ENCODE data around the gene LAMB4. TPM values are rescaled to one million over a fixed set of nuclear protein-coding genes. Genes with fewer than 3 reads are reported as not detected.

LAMB4 gene
- polyA plus RNA-seq, 1 experiment, result 0.33 TPM

- no peaks in the 10 kb centered on the region for H3K27me3 ChIP-seq (ENCODE audit: control insufficient read depth, insufficient read depth, low read length)
- H3K9me3 ChIP-seq (ENCODE audit: control insufficient read depth, insufficient read depth, low read length), result peaks cover 7% of the 10 kb centered on the region; the same call in 1 of the 2 replicates
- H3K4me3 ChIP-seq (ENCODE audit: low read depth, low read length), result no peak overlapping the region
- H3K27ac ChIP-seq (ENCODE audit: low read depth, low read length), result no peak overlapping the region
- POLR2A ChIA-PET, result no interaction called here
- no peak for DNase-seq (ENCODE audit: low read depth, low spot score)
- TF ChIP-seq, protein P1, sequence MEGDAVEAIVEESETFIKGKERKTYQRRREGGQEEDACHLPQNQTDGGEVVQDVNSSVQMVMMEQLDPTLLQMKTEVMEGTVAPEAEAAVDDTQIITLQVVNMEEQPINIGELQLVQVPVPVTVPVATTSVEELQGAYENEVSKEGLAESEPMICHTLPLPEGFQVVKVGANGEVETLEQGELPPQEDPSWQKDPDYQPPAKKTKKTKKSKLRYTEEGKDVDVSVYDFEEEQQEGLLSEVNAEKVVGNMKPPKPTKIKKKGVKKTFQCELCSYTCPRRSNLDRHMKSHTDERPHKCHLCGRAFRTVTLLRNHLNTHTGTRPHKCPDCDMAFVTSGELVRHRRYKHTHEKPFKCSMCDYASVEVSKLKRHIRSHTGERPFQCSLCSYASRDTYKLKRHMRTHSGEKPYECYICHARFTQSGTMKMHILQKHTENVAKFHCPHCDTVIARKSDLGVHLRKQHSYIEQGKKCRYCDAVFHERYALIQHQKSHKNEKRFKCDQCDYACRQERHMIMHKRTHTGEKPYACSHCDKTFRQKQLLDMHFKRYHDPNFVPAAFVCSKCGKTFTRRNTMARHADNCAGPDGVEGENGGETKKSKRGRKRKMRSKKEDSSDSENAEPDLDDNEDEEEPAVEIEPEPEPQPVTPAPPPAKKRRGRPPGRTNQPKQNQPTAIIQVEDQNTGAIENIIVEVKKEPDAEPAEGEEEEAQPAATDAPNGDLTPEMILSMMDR (IDR thresholded peaks at IDR 0.05; ENCODE audit: low read depth, low read length), result no peak
- CTCF ChIA-PET, result interaction anchor here (3.0 kb wide), 1 partner anchor 148 kb away, joined by 17 read pairs; no protein-coding TSS in a partner anchor
Observed at GRCh38 chr7:107998150-107998549, 132.0 kb downstream of the LAMB4 start.

DNA sequence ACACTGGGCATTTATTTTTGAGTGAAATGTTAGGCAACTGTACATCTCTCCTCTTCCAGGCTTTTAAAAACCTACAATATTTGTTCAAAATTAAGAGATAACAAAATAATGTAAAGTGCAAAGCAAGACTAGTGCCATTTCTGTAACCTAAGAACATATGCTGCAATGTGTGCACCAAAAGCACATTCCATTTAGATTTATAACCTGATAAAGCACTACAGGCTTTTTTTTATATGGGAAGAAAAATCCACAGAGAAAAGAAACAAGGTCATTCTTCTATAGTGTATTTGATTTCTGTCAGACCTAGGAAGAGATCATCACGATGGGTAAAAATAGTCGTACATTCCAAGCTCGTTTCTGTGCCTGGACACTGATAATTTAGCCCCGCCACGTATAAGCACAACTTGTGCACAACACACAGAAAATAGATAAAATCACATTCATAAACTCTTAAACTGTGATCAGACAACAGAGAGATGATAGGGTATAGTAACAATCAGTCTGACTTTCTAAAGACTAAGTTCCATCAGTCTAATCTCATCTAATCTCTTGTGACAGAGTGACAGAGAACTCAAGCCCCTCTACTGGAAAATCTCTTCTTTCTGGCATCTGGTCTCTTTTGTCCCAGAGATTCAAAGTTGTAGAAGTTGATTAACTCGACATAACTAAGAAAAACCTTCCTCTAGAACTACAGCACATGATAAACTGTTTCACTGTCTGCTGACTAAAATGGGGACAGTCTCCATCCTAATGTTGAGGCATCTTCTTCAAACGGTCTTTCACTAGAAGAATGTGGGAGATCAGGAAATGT, 133.9 kb downstream of the LAMB4 start:
- POLR2A ChIA-PET, result interaction anchor here (0.9 to 1.4 kb wide), 4 partner anchors 38 to 150 kb away, joined by 3 to 14 read pairs (median 8); no protein-coding TSS in a partner anchor
- TF ChIP-seq, protein P1 (IDR thresholded peaks at IDR 0.05; ENCODE audit: low read depth, low read length), result no peak
- Histone ChIP-seq H3K9me3 (ENCODE audit: control insufficient read depth, insufficient read depth, low read length) (no peaks in the 10 kb centered on the region; the same call in 1 of the 2 replicates), H3K4me3 (ENCODE audit: low read depth, low read length) (no peak overlapping the region), H3K27ac (ENCODE audit: low read depth, low read length) (no peak overlapping the region), H3K27me3 (ENCODE audit: control insufficient read depth, insufficient read depth, low read length) (no peaks in the 10 kb centered on the region)
- no peak for DNase-seq (ENCODE audit: low read depth, low spot score)
- CTCF ChIA-PET, result interaction anchor here (1.0 kb wide), 1 partner anchor 9 kb away, joined by 5 read pairs; no protein-coding TSS in a partner anchor

DNA sequence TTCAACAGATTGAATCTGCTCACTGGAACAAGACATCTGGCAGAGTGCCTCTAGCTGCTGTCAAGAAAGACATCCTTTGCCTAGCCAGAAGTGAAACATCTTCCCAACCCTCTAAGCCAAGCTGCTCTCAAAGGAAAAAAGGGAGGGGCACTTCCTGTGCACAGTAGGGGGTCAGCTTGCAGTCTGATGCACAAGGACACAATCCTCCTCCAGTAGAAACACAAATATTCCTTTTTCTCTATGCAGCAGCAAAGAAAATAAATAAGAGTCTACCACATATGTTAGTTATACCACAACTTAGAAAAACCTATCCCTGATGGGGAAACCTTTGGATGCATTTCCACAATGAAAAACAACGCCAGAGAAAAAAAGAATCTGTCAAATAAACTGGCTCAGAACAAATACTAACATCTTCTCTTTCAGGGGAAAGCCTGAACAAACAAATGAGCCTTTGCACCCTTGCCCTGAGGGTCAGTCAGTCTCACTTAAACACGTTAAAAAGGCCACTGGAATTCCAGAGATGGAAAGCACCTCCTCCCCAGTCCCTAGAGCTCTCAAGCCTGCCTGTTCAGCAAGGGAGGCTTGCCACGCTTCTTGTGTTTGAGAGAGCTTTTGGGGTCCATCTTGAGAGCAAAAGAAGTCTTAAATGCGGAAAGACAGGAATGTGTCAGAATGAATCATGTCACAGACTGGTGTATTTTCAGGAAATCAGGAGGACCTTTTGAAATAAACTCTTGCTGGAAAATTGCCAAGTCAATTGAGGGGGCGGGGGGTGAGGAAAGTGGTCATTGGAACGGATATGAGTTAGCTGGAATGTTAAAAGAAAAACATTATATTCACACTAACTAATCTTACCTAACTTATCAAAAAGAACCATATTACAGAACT, 134.7 kb downstream of the LAMB4 start:
- CTCF ChIA-PET, result interaction anchor here (1.0 to 3.2 kb wide), 3 partner anchors 10 to 150 kb away, joined by 3 to 13 read pairs (median 5); no protein-coding TSS in a partner anchor
- POLR2A ChIA-PET, result interaction anchor here (0.6 to 1.4 kb wide), 9 partner anchors 20 to 151 kb away, joined by 3 to 14 read pairs (median 4); no protein-coding TSS in a partner anchor
- no peaks in the 10 kb centered on the region for H3K9me3 ChIP-seq (ENCODE audit: control insufficient read depth, insufficient read depth, low read length)
- H3K27ac ChIP-seq (ENCODE audit: low read depth, low read length), result peak overlapping the region; percentile 86
- no peaks in the 10 kb centered on the region for H3K27me3 ChIP-seq (ENCODE audit: control insufficient read depth, insufficient read depth, low read length)
- DNase-seq (ENCODE audit: low read depth, low spot score), result no peak
- no peak overlapping the region for H3K4me3 ChIP-seq (ENCODE audit: low read depth, low read length)
- TF ChIP-seq, protein P1 (IDR thresholded peaks at IDR 0.05; ENCODE audit: low read depth, low read length), result no peak

DNA sequence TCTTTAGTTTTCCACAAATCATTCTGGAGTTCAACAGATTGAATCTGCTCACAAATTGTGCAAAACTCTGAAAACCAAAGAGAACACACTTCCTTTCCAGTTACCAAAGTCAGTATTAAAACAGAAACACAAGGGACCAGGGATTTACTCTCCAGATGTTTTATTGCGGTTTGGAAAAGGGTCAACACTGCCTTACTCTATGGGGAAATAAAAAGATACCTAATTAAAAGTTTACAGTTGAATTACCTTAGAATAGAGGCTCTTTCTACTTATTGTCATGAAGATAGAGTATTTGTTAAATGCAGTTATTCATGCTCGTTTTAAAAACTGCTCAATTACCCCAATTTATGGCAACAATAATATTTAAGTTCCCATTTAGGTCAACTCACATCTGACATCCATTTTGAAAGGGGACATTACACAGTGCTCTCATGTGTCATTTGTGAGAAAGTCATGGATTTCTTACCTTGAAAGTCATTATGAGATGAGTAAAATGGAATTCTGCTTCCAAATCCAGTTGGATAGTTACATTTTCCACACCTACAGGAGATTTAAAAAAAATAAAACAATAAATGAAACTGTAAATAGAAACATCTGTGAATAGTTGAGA, 135.6 kb downstream of the LAMB4 start:
- Histone ChIP-seq H3K4me3 (ENCODE audit: low read depth, low read length) (no peak overlapping the region), H3K27ac (ENCODE audit: low read depth, low read length) (no peak overlapping the region), H3K9me3 (ENCODE audit: control insufficient read depth, insufficient read depth, low read length) (no peaks in the 10 kb centered on the region), H3K27me3 (ENCODE audit: control insufficient read depth, insufficient read depth, low read length) (no peaks in the 10 kb centered on the region)
- no peak for DNase-seq (ENCODE audit: low read depth, low spot score)
- CTCF ChIA-PET, result interaction anchor here (1.4 to 3.2 kb wide), 2 partner anchors 11 to 151 kb away, joined by 3 to 13 read pairs; no protein-coding TSS in a partner anchor
- POLR2A ChIA-PET, result interaction anchor here (0.6 to 1.4 kb wide), 6 partner anchors 21 to 152 kb away, joined by 3 to 14 read pairs (median 3); no protein-coding TSS in a partner anchor
- TF ChIP-seq, protein P1 (IDR thresholded peaks at IDR 0.05; ENCODE audit: low read depth, low read length), result no peak
